HS-27A (cell line): ENCODE data around the gene TUBG1.
"Not testable (repeated sequence)": the region's sequence is repeated elsewhere in the genome, so short reads cannot be mapped to it uniquely, and the experiment has no call there.

ENCODE experiments used
- DNase-seq: peaks from one replicate; pipeline ENCODE4 v3.0.0-alpha.2; 2012; ENCODE audit warnings: low read depth, missing footprints

TUBG1 gene

DNA sequence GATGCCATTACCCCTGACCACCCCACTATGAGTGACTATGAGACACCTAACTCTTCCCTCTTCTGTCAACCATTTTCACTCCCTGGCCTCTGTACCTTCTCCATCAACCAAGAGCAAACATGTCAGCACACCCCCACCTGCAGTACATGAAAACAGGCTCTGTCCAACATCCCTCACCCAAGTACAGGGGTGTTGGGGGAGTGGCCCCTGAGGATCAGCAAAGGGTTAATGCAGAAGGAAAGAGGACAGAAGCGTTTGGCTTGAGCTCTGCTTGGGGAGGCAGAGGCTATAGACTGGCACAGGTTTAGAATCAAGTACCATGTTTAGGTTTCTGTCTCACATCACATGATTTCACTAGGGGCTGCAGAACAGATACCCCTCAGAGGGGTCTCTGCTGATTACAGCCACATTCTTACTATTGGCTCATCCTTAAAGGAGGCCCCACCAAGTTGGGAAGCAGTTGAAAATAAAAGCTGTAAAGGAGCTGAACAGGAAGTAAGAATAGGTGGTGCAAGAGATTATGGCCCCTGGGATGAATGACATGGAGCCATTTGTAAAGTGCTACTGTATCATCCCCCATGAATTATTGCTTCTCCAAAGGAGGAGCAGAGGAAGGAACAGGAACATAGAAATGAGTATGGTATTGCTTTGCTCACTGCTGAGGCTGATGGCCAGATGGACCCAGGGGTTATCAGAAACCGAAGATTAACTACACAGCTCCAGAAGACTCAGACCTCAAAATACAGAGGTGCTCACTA, 29.5 kb upstream of the TUBG1 start:
- DNase-seq: no peak

GRCh38 chr17:42581744-42582270, 27.7 kb upstream of the TUBG1 start:
- no peak for DNase-seq

DNA sequence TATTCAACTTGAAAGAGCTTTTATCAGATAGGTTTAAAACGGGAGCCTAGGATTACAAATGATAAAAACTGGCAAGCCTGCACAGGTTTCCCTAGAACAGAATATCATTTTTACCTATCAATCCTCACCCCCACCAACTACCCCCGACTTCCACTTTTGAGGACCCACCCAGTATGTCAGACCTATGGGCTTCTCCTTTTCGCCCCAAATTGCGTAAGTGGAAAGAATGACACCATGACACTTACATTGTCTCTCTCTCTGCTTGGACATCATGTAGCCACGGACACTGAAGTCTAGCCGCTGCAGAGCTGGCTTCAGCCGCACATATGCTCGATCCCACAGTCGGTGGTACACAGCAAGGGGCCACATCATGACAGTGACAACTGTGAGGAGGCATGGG, 24.6 kb upstream of the TUBG1 start:
- no peak for DNase-seq

DNA sequence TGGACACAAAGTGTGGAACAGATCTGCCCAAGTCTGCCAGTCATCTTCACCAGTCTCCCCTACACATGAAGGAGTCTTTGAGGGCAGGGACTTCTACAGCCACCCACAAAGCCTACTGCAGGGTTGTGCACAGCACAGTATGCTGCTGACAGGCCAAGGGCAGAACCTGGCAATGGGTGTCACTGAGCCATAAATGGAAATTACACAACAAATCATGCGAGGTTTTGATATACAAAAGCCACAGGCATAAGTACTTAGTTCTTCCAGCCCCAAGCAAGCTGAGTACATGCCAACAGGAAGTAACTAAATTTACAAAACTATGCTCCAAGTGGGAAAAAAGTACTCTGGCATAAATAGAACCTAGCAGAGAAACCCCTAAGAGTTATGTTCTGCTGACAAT, 24.1 kb upstream of the TUBG1 start:
- DNase-seq: no peak

GRCh38 chr17:42586514-42587230, 22.8 kb upstream of the TUBG1 start:
- DNase-seq: no peak

- no peak for DNase-seq
Measured at GRCh38 chr17:42590886-42591285, 18.6 kb upstream of the TUBG1 start.

- no peak for DNase-seq
Measured at GRCh38 chr17:42591411-42591810, 18.1 kb upstream of the TUBG1 start.

DNA sequence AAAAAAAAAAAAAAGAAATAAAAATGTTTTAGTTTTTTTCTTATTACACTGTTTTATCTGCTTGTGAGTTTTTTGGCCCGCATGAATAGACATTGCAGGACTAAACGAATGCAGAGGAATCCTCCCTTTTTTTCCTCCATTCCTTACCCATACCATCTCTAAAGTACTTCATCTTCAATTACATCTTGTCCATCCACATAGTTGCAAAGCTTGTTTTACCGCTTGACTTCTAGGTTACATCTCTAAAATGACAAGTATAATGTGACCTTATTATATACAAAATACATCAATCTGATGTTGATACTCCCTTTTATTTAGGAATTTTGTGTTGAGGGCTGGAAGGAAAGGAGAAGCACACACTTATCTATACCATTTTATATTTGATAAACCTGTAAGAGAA, 13.1 kb upstream of the TUBG1 start:
- DNase-seq: no peak

DNA sequence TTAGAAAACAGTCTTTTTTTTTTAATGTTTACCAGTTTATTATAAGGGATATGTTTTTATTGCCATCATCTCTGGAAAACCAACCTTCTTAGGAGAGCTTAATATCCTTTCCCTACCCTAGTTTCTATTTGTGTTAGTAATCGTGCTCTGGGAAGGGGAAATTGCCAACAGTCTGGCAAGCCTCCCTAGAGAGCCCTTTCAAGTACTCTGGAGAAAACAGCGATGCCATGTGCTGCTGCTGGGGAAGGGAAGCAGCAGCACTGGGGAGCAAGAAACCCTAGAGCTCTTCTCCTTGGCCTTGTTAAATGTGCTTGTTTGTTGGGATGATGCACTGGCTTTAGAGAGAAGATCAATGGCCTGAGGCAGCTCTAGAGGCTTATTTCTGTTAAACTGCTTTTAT, 10.6 kb upstream of the TUBG1 start:
- no peak for DNase-seq

DNA sequence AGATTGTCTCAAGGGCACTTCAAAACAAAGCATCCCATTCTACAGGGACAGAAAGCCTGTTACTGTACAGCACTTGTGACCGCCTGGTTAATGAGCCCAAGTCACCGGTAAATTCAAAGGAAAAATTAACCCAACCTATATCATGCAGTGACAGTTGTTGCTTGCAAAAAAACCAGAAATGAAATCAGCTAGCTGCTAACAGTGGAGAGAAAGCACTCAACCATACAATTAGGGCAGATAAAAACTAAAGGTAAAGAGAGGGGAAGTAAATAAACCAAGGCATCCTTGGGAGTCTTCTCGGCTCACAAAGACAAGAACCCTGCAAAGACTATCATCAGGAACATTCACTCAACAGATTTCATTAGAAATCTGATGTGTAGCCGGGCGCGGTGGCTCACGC, 6.2 kb upstream of the TUBG1 start:
- DNase-seq: no peak

DNA sequence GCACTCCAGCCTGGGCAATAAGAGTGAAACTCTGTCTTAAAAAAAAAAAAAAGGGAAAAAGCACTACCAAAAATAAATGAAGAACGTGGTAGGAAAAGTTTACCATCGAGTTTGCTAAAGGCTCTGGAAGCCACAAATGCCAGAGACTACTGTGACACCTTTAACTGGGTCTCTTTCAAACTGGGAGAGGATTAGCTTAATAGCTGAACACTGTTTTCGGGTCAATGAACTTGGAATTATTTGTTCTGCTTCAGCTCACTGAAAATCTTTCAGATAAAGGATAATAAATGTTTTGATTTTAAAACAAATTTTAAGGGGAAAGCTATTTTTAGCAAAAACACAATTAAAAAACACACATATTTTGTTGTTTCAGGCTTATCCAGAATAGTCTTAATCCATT, 1.7 kb upstream of the TUBG1 start:
- no peak for DNase-seq

DNA sequence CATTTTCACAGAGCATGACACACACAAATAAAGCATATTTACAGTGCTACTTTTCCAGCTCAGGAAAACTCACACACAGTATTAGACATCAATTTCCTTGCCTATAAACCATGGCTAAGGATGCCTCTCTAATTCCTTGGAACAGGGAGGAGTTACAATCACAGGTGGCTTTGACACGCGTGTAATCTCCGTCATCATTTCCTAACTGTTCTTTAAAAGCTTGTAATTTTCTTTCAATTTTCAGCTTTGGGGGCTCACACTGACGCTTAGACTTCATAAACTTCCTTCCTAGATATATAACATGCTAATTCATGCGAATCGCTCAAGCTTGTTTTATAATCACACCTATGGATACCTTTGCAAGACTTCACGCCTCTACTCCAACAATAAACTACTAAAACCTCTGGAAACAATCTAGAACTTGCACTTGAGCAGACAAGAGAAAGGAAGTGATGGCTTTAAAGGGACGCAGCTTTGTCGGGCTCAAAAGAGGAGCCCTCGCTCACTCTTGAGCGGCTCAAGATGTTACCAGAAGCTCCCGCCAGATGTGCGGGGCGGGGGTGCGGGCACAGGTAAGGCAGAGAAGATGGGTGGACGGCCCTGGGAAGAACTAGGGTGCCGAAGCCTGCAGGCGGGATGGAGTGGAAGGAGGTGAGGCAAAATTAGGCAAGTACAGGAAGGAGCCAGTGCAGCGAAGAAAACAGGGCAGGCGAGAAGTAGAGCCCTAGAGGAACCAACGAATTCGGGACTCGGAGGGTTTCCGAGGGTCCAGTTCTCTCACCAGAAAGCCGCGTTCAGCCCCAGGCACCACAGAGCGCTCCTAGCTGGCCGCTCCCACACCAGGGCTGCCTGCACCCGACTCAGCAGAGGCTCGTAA, 940 bp upstream of the TUBG1 start:
- DNase-seq: no peak

DNA sequence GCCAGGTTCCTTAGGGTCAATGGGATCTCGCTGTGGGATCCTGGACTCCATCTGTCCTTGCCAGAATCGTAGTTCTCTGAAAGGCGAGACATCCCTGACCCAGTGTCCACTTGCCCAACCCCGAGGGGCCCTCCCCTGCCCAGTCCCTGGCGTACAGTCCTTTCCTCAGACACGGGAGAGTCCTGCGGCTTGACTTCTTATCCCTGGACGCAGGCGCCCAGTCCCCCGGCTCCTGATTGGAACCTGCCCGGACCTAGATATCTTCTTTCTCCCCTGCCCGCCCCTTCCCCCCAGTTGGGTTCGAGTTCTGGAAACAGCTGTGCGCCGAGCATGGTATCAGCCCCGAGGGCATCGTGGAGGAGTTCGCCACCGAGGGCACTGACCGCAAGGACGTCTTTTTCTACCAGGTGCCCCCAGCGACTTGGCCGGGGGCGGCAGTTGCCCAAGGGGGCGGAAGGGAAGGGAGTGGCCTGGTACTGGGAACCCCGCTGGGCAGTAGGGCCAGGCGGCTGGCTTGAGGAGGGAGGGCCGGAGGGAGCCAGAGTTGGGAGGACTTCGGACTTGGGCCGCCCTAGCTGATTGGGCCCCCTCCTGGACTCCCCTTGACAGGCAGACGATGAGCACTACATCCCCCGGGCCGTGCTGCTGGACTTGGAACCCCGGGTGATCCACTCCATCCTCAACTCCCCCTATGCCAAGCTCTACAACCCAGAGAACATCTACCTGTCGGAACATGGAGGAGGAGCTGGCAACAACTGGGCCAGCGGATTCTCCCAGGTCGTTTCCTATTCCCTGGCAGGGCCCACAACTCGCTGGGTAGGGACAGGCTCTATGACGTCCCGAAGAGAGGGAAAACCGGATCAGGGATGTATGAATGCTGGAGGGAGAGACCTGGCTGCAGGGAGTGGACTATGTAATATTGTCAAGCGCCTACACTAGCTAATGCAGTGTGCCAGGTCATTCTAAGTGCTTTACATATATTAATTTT, 625 bp downstream of the TUBG1 start:
- DNase-seq: not testable (repeated sequence)

GRCh38 chr17:42612013-42612412, 2.5 kb downstream of the TUBG1 start:
- DNase-seq: no peak

GRCh38 chr17:42613699-42614295, 4.3 kb downstream of the TUBG1 start:
- no peak for DNase-seq

GRCh38 chr17:42617956-42618431, 8.5 kb downstream of the TUBG1 start:
- DNase-seq: no peak

DNA sequence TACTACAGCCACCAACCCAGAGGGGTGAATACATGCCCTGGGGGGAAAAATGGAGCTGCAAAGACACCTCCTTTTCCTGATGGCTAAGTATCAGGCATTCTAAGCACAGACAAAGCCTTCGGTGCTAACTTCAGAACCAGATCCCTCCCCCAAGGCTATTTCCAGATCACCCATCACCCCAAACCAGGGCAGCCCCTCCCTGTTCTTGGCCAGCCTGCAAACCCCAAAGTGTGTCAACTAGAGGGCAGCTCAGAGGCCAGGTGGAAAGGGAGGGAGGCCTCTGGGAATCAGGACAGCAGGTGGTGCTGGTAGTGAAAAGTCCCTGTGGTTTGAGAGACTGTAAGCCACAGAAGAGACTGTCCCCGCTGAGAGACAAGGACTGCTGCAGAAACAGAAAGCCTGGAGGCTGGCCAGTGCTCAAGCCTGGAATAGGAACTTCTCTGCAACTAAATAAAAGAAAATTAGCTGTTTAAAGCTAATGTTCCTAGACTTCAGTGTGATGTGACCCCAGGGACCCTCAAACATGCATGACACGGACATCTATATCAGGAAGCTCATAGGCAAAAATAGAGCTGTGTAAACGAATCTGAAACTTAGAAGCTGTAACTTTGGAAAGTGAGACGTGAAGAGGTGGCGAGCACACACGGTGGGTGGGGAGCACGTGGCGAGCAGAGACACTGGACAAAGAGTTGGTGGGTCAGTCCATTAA, 9.1 kb downstream of the TUBG1 start:
- no peak for DNase-seq

DNA sequence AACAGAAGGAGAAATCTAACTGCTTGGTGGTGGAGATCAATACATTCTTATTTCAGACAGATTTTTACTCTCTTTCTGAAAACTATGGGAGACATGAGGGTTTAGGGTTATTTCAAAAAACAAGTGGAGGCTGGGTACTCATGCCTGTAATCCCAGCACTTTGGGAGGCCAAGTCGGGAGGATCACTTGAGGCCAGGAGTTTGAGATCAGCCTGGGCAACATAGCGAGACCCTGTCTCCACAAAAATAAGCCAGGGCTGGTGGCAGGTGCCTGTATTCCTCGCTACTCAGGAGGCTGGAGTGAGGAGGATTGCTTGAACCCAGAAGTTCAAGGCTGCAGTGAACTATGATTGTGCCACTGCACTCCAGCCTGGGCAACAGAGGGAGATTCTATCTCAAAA, 12.5 kb downstream of the TUBG1 start:
- DNase-seq: not testable (repeated sequence)

DNA sequence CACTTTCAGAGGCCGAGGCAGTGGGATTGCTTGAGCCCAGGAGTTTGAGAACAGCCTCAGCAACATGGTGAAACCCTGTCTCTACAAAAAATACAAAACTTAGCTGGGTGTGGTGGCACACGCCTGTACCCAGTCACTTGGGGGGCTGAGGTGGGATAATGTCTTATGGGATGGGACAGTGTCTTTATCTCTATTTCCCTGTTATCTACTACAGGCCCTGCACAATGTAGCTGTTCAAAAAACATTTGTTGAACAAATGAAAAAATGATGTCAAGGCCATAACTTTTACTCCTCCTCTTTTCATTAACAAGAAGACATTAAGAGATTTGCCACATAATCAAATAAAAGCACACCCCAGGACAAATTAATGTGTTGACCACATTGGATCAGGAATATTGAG, 13.8 kb downstream of the TUBG1 start:
- no peak for DNase-seq
